ENCODE data around the gene R3HCC1L. TPM values are rescaled to one million over a fixed set of nuclear protein-coding genes. Genes with fewer than 3 reads are reported as not detected.

Gene R3HCC1L
- polyA plus RNA-seq, 3 donors from 2014 or later = 0.22 to 13.9 (median 8.1) TPM

DNA sequence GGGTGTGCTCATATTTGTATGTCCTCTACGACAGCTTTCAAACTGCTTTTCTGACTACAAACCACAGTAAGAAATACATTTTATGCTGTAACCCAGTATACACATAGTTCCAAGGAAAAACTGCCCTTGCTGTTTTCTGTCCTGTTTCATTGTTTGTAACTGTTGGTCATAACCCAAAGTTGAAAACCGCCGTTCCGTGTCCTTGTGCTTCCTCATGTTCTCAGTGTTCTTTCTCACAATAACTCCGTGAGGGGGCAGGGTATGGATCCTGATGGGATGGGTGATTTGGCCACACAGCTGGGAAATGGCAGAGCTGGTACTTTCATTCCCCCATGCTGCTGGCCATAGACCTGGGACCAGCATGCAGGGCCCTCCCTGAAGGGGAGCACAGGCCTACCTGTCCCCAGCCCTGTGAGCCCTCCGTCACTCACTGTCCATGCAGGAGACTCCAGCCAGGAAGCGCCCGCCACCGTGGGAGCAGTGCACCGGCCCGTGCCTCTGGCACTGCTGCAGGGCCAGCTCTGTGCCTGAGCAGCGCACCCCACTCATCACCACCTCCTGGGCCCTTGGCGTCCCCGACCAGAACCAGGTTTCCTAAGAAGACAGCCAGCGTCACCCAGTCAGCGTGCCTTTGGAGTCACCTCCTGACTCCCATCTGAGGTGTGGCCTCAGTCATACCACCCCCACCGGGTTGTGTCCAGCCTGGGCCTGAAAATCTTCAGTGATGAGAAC is 120.9 kb downstream of the R3HCC1L start:
- no peaks in the 10 kb centered on the region for H3K27me3 Mint-ChIP-seq (ENCODE audit: low read depth in 3 of 3)
- peak overlapping the region in 1 of 6 donors; percentile 72 for H3K27ac Mint-ChIP-seq
- no peak overlapping the region for H3K4me3 Mint-ChIP-seq
- peaks cover 11 to 19% of the 10 kb centered on the region in 2 donors for H3K4me1 Mint-ChIP-seq
- H3K36me3 Mint-ChIP-seq = peaks cover 0 to 12% (median 3%) of the 10 kb centered on the region in 3 donors
- DNase-seq = no peak
- no peaks in the 10 kb centered on the region for H3K9me3 Mint-ChIP-seq

DNA sequence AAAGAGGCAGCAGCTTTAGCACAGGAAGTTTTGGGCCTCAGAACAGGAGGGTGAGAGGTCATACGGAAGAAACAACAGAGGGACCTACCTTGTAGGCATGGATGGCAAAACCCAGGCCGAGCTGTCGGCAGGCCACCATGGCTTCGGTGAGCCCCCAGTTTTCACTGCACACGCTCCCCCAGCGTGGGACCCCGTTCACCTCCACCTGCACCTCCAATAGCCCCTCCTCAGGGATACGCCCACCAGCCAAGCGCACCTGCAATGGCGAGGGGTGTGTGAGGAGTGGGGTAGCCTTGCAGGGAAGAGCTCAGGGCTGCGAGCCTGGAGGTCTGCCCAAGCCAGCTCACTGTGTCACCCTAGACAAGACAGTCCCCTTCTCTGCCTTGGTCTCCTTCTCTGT is 122.2 kb downstream of the R3HCC1L start:
- no peaks in the 10 kb centered on the region for H3K27me3 Mint-ChIP-seq (ENCODE audit: low read depth in 3 of 3)
- peaks cover 0 to 9% (median 3%) of the 10 kb centered on the region in 3 donors for H3K36me3 Mint-ChIP-seq
- H3K4me1 Mint-ChIP-seq = peaks cover 11 to 19% of the 10 kb centered on the region in 2 donors
- no peak overlapping the region for H3K27ac Mint-ChIP-seq
- no peak overlapping the region for H3K4me3 Mint-ChIP-seq
- H3K9me3 Mint-ChIP-seq = no peaks in the 10 kb centered on the region
- DNase-seq = no peak

DNA sequence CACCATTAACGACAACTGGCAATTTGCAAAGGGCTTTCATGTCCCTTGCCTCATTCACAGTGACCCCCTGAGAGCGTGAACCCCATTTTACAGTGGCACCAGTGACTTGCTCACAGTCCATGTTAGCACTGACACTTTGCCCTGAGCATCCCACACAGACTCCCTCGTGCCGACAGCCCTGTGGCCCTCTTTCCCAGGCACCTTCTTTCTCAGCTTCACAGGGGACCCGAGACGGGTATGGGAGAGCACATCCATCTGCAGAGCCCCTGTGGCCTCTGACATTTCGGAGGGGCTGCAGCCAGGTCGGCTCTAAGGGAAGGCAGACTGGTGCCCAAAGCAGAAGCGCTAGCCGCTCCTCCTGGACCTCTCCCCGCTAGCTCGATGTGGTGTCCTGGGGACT is 122.7 kb downstream of the R3HCC1L start:
- no peak for DNase-seq
- Mint-ChIP-seq H3K36me3 (peaks cover 0 to 9% (median 3%) of the 10 kb centered on the region in 3 donors), H3K27ac (no peak overlapping the region), H3K27me3 (ENCODE audit: low read depth in 3 of 3) (no peaks in the 10 kb centered on the region), H3K4me1 (peaks cover 11 to 19% of the 10 kb centered on the region in 2 donors), H3K9me3 (no peaks in the 10 kb centered on the region), H3K4me3 (no peak overlapping the region)

DNA sequence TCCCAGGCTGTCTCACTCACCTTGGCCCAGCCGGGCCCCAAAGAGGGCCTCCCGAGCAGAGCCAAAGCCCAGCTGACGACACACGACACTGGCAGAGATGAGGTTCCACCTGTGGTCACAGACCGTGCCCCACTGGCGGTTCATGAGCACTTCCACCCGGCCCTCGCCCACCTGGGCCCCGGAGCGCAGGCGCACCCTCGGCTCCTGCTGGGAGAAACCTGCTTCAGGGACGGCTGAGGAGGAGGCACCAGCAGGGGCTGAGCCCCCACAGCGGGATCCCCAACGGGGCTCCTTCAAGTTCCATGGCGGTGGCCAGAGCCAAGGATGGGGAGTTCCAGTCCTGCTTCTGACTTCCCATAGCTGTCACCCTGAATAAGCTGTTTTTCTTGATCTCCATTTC is 123.5 kb downstream of the R3HCC1L start:
- no peaks in the 10 kb centered on the region for H3K27me3 Mint-ChIP-seq (ENCODE audit: low read depth in 3 of 3)
- H3K4me3 Mint-ChIP-seq = no peak overlapping the region
- no peaks in the 10 kb centered on the region for H3K9me3 Mint-ChIP-seq
- peaks cover 11 to 19% of the 10 kb centered on the region in 2 donors for H3K4me1 Mint-ChIP-seq
- peaks cover 0 to 9% (median 3%) of the 10 kb centered on the region in 3 donors for H3K36me3 Mint-ChIP-seq
- H3K27ac Mint-ChIP-seq = no peak overlapping the region
- no peak for DNase-seq

DNA sequence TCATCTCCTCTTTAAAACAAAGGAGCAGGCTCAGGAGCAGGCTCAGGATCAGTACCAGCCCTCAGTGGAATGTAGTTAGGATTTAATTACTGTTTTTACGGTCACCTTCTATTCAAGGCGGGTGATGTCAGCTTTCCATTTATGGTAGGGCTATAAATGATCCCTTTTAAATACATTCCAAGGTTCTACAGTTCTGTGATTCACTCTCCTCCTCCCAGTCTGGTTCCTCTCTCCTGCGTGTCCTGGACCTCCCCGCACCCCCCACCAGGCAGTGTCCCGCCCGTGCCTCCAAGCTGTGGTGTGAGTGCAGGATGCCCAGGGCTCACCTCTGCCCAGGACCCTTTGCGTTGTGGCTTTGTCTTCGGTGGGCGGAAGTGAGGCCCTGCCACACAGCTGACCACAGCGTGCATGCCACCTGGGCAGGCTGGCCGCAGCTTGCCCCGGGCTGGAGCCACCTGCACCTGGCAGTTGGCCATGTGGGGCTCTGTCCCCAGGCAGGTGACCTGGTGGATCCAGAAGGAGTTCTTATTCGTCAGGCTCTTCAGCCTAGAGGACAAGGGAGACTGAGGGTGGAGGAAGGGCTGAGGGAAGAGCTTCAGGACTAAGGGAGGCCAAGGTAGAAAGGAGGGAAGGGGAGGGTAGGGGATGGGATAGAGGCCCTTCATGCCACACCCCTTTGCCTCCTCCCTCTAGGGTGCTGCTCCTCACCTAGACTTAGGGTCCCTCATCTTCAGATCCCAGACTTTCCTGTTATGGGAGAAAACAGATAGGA is 124.4 kb downstream of the R3HCC1L start:
- peaks cover 0 to 2% (median 0%) of the 10 kb centered on the region in 3 donors for H3K27me3 Mint-ChIP-seq (ENCODE audit: low read depth in 3 of 3)
- no peaks in the 10 kb centered on the region for H3K9me3 Mint-ChIP-seq
- H3K4me1 Mint-ChIP-seq = peaks cover 11 to 16% of the 10 kb centered on the region in 2 donors
- H3K4me3 Mint-ChIP-seq = no peak overlapping the region
- peaks cover 0 to 9% (median 3%) of the 10 kb centered on the region in 3 donors for H3K36me3 Mint-ChIP-seq
- DNase-seq = no peak
- no peak overlapping the region for H3K27ac Mint-ChIP-seq

DNA sequence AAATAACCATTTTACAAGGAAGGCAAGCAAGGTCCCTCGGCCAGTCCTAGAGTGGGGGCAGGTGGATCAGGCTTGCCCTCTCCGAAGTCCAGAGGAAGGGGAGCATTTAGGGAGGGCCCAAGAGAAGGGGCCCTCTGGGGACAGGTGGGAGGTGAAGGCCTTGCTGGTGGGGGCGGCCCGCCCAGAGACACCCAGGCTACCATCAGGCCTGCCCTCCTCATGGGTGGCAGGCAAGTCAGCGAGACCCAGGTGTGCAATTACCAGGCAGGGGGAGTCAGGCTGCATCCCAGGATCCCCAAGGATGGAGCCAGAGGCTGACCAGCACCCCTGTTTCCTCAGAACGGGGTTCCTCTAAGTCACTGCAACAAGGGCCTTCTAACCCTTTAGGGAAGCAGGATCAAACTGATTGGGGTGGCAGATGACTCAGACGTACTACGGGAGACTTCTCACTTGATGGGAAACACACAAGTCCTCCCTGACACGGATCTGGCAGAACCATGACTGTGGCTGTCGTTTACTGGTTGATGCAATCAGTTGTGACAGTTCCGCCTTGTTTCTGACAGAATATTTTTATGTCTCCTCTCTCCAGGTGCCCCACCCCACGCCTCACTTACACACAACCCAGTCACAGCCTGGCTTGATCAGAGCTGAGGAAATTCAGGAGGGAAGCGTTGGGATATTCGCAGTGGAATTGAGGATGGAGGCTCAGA is 125.3 kb downstream of the R3HCC1L start:
- H3K27ac Mint-ChIP-seq = no peak overlapping the region

DNA sequence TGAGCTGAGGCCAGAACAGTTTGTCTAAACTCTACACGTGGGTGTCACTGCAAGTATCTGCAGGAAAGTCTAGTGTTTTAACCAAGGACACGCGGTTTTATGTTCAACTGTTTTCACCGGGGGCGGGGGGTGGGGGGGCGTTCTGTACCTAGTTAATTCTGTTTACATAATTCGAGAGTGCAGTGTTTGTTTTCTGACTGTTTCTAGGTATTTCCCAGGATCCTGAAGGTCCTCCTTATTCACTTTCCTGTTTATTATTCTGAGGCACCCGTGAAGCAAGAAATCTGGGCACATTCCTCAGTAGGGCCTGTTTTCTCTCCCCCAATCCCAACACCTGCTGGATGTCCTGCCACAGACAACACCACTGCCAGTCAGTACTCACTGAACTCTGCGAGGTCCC is 125.9 kb downstream of the R3HCC1L start:
- H3K4me3 Mint-ChIP-seq = no peak overlapping the region
- H3K36me3 Mint-ChIP-seq = peaks cover 0 to 9% (median 3%) of the 10 kb centered on the region in 3 donors
- DNase-seq = no peak
- peaks cover 0 to 3% (median 2%) of the 10 kb centered on the region in 3 donors for H3K27me3 Mint-ChIP-seq (ENCODE audit: low read depth in 3 of 3)
- peaks cover 3 to 5% of the 10 kb centered on the region in 2 donors for H3K4me1 Mint-ChIP-seq
- no peaks in the 10 kb centered on the region for H3K9me3 Mint-ChIP-seq
- no peak overlapping the region for H3K27ac Mint-ChIP-seq

More for the DNA sequence above, 125.3 kb downstream of the R3HCC1L start:
- no peak for DNase-seq
- Mint-ChIP-seq H3K4me1 (peaks cover 5 to 7% of the 10 kb centered on the region in 2 donors), H3K9me3 (no peaks in the 10 kb centered on the region), H3K4me3 (no peak overlapping the region), H3K36me3 (peaks cover 0 to 9% (median 3%) of the 10 kb centered on the region in 3 donors), H3K27me3 (ENCODE audit: low read depth in 3 of 3) (peaks cover 0 to 3% (median 0%) of the 10 kb centered on the region in 3 donors)

DNA sequence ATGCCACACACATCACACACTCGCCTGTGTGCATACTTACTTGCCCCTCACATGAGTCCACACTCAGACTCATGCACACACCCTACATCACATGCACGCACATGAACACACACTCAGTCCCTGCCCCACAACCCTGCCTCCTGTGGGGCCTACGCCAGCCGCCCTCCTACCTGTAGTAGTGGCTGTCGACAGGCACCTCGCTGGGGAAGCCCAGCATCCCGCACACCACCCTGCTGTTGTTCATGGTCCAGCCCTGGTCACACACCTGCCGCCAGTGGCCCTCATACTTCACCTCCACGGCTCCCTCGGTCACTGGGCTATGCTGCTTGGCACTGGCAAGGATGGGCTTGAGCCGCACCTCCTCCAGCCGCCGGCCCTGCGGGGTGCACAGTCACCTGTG is 126.3 kb downstream of the R3HCC1L start:
- Mint-ChIP-seq H3K4me1 (peaks cover 3 to 5% of the 10 kb centered on the region in 2 donors), H3K36me3 (peaks cover 0 to 8% (median 3%) of the 10 kb centered on the region in 3 donors), H3K4me3 (no peak overlapping the region), H3K27ac (no peak overlapping the region), H3K9me3 (no peaks in the 10 kb centered on the region), H3K27me3 (ENCODE audit: low read depth in 3 of 3) (peaks cover 0 to 3% (median 2%) of the 10 kb centered on the region in 3 donors)
- DNase-seq = no peak

- no peak overlapping the region for H3K27ac Mint-ChIP-seq
- peaks cover 0 to 3% of the 10 kb centered on the region in 2 donors for H3K4me1 Mint-ChIP-seq
- peaks cover 2 to 3% (median 3%) of the 10 kb centered on the region in 3 donors for H3K27me3 Mint-ChIP-seq (ENCODE audit: low read depth in 3 of 3)
- H3K36me3 Mint-ChIP-seq = peaks cover 0 to 3% (median 0%) of the 10 kb centered on the region in 3 donors
- no peak for DNase-seq
- no peaks in the 10 kb centered on the region for H3K9me3 Mint-ChIP-seq
- no peak overlapping the region for H3K4me3 Mint-ChIP-seq
Observed at GRCh38 chr10:98261436-98262277, 127.2 kb downstream of the R3HCC1L start.

DNA sequence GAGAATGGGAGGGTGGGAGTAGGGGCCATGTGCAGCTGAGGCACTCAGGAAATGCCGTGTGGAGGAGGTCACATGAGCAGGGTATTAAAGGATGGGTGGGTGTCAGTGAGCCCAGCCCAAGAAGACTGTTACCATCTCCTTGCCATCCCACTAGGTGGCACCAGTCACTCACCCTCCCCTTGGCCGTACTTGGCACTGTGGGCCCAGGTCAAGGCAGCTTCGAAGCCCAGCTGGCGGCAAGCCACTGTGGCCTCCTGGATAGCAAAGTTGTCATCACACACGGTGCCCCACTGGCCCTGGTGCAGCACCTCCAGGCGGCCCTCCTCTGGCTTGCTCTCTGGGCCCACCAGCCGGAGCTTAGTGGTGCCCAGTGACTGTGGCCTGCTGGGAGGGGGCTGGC is 128.1 kb downstream of the R3HCC1L start:
- Mint-ChIP-seq H3K4me1 (peaks cover 0 to 9% of the 10 kb centered on the region in 2 donors), H3K4me3 (no peak overlapping the region), H3K27ac (no peak overlapping the region), H3K36me3 (no peaks in the 10 kb centered on the region), H3K27me3 (ENCODE audit: low read depth in 3 of 3) (peaks cover 4 to 6% (median 4%) of the 10 kb centered on the region in 3 donors), H3K9me3 (no peaks in the 10 kb centered on the region)
- DNase-seq = peak; percentile 17 to 27 (median 25)

- Mint-ChIP-seq H3K27ac (no peak overlapping the region), H3K9me3 (no peaks in the 10 kb centered on the region), H3K4me3 (no peak overlapping the region), H3K36me3 (no peaks in the 10 kb centered on the region), H3K4me1 (peaks cover 0 to 10% of the 10 kb centered on the region in 2 donors), H3K27me3 (ENCODE audit: low read depth in 3 of 3) (peaks cover 4 to 6% (median 4%) of the 10 kb centered on the region in 3 donors)
- no peak for DNase-seq
Observed at GRCh38 chr10:98263088-98263487, 128.6 kb downstream of the R3HCC1L start.

DNA sequence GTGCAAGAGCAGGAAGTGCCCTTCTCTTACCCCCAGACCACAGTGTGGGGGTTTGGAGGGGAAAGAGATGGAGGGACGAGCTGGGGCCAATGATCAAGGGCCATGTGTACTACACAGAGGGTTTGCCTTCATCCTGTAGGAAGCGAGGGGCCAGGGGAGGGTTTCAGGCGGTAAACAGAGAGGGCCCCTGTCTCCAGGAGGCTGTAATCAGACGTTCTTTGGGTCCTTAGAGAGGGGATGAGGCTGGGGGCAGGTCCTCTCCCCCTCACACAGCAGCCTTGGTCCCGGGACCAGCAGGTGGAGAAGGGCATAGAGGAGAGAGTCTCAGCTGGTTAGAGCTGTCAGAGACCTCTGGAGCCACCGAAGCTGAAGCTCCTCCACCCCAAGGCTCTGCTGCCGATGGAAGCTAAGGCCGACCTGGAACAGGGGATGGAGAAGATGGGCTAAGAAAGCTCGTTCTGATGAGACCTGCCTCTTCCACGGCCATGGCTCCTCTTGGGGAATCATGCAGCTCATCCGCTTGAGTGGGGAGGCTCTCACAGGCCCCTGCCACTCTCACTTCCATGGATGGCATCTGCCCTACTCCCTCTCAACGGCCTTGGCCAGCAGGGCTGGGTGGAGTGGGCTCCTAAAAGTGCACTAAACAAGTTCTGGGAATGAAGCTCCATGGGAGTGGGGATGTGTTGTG is 130.1 kb downstream of the R3HCC1L start:
- no peak for DNase-seq
- H3K36me3 Mint-ChIP-seq = no peaks in the 10 kb centered on the region
- peaks cover 8 to 16% (median 12%) of the 10 kb centered on the region in 3 donors for H3K27me3 Mint-ChIP-seq (ENCODE audit: low read depth in 3 of 3)
- peaks cover 0 to 9% of the 10 kb centered on the region in 2 donors for H3K4me1 Mint-ChIP-seq
- H3K4me3 Mint-ChIP-seq = no peak overlapping the region
- H3K27ac Mint-ChIP-seq = no peak overlapping the region
- H3K9me3 Mint-ChIP-seq = no peaks in the 10 kb centered on the region

Measured in immature natural killer cell (primary cell).